Activated CD4-positive, alpha-beta T cell treated with anti-CD3 and anti-CD28 coated beads, Interleukin-2, amount 50 U/mL, for 1 hour (primary cell): ENCODE measurements around the gene B4GALNT1.
"Not testable (repeated sequence)": the region's sequence is repeated elsewhere in the genome, so short reads cannot be mapped to it uniquely, and the experiment has no call there.

Experiments
- DNase-seq: peaks from one replicate; pipeline ENCODE4 v3.0.0-alpha.2; 2020

B4GALNT1 gene

DNA sequence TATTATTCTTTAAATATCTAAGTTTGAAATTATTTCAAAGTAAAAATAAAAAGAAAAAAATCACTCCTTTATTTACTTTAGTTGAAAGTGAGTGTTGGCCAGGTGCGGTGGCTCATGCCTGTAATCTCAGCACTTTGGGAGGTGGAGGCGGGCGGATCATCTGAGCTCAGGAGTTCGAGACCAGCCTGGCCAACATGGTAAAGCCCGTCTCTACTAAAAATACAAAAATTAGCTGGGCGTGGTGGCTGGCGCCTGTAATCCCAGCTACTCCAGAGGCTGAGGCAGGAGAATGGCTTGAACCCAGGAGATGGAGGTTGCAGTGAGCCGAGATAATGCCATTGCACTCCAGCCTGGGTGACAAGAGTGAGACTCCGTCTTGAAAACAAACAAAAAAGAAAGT lies 3.7 kb upstream of the B4GALNT1 start:
- not testable (repeated sequence) for DNase-seq

DNA sequence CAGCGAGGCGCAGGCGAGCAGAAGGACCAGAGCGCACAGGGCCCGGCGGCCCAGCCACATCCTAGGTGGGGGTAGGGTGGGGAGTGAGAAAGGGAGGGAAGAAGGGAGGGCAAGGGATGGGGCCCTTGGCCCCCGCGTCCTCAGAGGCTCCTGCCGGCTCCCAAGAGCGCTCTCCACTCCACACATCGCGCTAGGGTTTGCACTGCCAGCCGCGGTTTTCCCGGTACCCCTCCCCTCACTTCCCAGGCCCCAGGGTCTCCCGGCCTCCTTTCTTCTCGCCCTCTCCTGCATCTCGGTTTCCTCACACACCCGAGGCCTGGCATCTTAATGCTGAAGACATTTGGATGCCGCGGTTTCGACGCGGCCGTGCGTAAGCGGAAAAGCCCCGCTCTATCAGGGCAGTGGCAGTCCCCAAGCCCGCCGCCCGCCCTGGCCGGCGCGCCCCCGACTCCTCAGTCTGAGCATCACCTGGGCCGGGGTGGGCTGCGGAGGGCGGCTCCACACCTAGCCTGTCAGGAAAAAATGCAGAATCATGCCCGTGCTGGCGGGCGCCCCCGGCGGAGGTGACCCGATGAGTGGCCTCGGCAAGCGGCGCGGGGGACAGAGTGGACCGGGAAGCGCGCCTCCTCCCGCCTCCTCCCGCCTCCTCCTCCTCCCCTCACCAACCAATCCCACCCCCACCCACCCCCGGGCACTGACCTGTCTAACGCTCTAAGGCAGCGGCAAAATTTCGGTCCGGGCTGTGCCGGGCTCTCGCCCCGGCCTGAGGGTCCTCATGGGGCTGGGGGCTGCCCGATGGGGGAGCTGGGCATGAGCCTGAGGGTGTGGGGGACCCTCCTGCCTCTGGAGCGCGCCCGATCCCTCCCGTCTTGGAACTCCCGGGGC lies 686 bp downstream of the B4GALNT1 start:
- DNase-seq = no peak

DNA sequence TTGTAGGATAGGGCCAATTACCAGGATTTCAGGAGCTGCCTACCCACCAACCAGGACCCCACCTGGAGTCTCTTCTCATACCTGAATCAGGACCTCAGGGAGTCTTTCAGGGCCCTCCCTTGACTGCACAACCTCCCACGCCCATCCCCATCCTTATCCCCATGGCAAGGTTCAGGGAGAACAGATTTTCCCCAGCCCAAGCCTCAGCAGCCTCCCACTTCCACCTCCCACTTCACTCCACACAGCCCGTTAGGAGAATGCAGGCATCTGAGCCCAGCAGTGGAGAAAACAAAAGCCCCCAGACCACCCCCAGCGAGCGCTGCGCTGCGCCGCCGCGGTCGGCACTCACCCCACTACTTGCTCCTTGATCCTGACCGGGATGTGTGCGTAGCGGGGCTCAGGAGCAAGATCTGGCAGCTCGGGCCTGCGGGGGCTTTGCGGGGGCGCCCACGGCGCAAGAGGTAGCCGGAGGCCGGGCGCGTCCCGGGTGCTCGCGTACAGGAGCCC lies 1.4 kb downstream of the B4GALNT1 start:
- DNase-seq = no peak

DNA sequence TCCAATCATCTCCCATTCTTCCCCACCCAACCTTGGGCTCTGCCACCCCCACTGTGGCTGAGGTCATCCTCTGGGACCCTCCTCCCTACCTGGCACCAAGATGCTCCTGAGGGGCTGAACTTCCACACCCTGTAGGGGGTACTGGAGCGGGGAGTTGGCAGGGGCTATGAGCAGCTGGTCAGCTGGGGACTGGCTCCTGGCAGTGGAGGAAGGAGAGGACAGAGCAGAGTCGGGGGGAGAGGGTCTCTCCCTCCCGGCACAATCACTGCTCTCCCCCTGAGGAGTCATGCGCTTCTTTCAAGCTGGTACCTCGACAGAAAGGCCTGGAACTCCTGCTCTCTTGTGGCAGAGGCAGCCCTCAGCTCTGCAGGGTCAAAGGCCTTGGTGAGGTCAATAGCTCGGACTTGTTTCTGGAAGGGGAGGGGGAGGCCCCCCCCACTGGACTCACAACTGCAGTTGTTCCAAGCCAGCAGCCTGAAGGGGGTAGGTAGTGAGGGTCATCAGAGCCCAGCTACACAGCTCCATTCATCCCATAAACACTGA lies 2.0 kb downstream of the B4GALNT1 start:
- DNase-seq = no peak

DNA sequence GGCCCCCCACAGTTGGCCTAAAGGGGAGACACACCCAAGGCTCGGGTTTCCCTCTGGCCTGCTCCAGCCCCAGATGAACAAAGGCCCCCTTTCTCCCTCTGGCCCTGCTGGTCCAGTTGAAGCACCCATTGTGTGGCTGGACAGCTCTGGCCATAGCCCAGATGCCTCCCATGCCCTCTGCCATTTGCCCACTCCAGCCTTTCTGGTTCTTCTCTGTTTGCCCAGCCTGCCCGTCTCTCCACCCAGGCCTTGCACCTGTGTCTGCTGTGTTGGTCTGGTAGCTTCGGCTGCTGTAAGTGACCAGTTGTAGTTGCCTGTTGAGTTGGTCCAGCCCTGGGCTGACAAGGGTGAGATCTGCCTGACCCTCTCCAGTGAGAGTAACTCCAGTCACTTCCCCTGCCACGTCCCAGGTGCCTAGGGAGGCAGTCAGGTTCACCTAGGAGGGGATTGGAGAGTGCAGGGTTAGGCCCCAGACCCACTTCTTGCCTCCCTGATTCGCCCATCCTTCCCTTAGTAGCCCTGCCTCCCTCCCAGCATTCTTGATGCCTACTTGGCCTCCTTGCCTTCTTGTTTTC lies 3.0 kb downstream of the B4GALNT1 start:
- DNase-seq = no peak

DNA sequence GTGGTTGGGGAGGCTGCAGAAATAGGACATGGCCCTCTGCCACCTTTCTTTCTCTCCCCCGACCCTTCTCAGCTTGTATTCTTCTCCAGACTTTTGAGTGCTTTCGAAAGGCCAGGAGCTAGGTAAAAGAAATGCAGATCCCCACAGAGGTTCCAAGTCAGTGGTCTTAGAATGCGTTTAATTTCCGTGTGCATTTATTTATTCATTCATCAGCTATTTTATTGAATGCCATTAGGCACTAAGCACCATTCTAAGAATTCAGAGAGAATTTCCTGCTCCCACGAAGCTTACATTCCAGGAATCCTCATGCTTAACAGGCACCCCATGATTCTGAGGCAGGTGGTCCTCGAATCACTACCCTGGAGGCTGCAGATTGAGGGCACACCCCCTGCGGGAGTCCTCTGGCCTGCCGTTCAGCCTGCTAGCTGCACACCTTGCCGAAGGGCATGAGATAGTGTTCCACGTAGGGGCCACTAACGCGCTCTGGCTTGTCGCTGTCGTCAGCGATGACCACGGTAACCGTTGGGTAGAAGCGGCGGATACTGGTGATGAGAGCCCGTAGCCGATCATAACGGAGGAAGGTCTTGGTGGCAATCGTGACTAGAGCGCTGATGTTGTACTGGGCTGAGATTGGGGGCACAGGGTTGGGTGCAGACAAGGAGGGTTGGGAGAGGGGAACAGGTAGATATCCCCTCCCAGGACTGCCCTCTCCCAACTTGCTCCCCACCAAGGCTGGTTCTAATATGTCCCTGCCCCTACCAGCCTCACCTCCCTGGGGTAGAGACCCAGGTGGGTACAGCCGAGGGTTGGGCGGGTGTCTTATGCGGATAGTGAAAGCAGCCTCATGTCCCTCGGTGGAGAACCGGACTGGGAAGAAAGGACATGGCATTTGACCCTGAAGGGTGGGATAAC lies 4.5 kb downstream of the B4GALNT1 start:
- DNase-seq = no peak

DNA sequence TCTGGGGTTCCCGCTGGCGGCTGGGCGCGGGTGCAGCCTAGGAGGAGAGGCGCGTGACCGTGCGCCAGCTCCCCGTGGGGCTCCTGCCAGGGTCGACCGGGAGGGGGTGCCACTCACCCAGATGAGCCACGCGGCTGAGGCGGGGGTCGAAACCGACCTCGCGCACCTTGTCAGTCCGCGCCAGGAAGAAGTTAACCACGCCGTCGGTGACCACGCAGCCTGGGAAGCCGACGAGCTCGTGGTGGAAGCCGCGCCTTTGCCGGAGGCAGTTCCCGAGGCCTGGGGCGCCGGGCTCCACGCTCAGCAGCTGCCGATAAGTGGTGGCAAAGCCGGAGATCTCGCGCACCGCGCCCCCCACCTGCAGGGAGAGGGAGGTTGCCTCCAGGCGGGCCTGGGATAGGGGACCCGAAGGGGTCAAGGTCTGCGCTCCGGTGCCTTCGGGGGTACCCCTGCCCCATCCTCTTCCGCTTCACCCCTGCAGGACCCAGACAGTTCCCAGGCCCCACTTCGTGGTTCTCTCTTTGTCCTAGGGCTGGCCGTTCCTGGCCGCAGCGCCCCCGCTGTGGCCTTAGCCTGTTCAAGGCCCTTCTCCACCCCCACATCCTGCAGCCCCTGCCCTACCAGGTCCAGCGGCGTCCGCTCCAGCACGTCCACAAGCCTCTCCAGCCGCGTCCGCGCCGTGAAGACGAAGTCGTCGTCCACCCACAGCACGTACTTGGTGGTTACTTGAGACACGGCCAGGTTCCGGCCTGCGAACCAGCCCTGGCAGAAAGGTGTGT lies 5.3 kb downstream of the B4GALNT1 start:
- DNase-seq = no peak

DNA sequence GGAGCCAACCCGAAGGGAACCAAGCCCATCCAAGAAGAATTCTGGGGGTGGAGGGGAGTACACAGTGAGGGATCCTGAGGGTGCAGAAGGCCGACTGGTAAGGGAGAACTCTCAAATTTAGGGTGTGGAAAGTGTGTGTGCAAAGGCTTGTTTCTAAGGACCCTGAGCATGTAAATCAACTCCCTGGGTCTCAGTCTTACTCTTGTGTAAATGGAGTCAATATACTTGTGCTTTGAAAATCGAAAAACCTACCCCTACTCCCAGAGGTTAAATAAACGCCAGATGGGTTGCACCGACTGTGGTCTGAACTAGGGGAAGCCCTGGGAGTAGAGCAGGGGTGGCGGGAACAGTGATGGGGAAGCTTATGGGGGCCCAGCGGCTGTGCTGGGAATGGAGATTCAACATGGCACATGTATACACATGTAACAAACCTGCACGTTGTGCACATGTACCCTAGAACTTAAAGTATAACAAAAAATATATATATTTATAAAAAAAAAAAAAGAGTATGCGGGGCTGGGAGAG lies 6.0 kb downstream of the B4GALNT1 start:
- DNase-seq = no peak

DNA sequence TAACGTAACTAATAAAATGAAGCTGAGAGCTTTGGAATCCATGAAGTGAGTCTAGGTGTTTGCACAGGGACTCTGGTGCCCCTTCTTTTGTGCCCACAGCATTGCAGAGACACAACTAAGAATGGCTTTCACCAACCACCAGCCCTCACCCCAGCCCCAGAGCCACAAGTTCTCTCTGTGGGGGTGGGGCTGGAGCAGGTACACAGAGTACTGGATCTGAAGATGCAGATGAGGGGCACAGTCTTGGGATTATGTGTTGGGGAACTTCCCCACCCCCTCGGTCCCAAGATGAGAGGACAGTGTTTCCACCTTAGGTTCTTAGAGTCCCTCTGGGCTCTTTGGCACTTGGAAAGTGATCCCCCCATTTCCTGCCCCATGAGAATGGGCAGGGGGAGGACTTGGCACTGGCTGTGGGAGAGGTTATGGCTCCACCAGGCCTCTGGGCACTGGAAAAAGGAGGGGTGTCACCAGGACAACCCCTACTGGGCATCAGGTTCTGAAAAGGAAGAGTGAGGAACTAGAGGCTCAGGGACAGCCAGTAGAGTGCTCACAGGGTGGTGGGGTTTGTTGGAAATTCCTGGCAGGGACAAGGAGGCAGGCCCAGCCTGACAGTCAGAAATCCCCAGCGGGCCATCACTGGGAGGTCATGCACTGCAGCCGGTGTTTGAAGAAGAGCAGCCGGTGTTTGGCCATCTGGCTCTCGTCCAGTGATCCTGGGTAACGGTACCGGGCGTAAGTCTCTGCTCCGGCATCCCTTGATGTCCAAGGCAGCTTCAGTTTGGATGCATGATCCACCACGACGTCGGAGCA lies 6.7 kb downstream of the B4GALNT1 start:
- no peak for DNase-seq

DNA sequence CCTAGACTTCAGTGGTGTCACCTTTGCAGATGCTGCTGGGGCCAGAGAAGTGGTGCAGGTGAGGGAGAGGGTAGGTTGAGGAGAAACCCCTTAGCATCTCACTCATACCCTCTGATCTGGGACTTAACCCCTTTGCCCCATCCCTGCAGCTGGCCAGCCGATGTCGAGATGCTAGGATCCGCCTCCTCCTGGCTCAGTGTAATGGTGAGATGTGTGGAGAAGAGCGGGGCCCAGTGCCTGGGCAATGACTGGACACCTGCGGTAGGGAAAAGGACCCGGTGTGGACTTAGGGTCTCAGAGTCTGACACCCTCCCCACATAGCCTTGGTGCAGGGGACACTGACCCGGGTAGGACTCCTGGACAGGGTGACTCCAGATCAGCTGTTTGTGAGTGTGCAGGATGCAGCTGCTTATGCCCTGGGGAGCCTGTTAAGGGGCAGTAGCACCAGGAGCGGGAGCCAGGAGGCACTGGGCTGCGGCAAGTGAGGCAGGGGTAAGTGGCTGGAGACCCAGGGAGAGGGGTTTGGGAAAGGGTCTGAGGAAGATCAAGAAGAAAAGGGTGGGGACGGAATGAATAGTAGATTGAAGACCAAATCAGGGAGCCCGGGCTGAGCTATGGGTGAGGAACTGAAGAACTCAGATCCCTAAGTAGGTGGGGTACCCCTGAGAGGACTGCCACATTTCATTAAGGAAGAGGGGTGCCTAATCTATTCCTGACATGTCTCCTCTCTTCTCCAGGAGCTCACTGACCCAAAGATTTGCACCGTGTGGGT lies 7.6 kb downstream of the B4GALNT1 start:
- no peak for DNase-seq

DNA sequence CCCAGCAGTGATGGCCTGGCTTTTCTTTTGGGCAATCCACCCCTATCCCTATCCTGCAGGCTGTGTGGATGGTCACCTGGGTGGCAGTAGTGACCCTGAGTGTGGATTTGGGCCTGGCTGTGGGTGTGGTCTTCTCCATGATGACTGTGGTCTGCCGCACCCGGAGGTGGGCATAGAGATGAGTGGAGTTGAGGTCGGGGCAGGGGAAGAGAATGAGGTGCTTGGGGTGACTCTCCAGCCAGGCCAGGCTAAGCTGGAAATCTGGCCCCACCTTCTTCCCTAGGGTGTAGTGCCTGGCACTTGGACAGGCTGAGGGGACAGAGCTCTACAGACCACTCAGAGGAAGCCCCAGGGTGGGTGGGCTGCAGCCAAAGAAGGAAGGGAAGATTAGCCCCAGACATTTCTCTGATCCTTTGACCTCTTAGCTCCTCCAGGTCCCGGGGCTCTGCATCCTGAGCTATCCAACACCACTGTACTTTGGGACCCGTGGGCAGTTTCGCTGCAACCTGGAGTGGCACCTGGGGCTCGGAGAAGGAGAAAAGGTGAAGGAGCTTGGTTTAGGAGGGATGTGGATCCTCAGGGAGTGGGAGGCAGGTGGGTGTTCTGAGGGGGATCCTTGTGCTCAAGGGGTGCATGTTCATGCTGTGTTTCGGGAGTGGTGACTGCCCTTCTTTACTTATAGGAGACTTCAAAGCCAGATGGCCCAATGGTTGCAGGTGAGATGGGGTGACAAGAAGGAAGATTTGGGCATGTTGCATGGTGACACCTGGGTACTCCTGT lies 8.4 kb downstream of the B4GALNT1 start:
- DNase-seq = no peak

DNA sequence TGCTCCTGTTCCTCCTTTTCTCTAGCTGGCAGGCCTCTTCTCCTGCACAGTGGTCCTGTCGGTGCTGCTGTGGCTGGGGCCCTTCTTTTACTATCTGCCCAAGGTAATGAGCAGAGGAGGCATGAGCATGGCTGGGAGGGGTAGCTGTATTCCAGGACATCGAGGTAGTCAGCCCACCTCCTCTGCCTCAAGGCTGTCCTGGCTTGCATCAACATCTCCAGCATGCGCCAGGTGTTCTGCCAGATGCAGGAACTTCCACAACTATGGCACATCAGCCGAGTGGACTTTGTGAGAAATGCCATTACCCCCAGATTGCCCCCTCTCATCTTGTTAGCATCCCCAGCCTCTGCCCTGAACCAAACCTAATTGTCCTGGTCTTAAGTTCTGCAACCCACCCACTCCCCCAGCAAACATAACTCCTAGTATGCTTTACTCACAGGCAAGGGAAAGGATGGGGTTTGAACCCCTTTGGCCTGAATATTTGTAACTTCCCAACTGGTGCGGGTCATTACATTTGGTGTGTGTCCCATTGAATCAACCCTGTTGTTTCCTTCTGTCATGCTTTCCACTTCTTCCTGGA lies 9.1 kb downstream of the B4GALNT1 start:
- DNase-seq = no peak

DNA sequence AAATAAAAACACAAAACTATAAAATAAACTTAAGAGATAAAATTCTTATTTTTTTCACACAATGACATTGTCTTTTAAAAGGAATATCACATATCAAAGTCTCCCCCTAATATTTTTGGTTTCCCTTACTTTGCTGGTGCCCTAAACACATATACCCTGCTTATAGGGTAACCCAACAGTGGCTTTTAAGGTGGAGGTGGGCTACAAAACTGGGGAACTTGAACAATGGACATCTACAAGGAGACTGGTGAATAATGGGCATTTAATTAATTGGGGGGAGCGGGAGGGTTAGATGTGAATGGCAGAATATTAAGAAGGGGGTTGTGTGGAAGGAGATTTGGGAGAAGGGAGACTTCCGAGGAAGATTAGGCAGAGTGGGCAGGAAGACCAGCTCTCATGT lies 9.6 kb downstream of the B4GALNT1 start:
- DNase-seq = no peak

DNA sequence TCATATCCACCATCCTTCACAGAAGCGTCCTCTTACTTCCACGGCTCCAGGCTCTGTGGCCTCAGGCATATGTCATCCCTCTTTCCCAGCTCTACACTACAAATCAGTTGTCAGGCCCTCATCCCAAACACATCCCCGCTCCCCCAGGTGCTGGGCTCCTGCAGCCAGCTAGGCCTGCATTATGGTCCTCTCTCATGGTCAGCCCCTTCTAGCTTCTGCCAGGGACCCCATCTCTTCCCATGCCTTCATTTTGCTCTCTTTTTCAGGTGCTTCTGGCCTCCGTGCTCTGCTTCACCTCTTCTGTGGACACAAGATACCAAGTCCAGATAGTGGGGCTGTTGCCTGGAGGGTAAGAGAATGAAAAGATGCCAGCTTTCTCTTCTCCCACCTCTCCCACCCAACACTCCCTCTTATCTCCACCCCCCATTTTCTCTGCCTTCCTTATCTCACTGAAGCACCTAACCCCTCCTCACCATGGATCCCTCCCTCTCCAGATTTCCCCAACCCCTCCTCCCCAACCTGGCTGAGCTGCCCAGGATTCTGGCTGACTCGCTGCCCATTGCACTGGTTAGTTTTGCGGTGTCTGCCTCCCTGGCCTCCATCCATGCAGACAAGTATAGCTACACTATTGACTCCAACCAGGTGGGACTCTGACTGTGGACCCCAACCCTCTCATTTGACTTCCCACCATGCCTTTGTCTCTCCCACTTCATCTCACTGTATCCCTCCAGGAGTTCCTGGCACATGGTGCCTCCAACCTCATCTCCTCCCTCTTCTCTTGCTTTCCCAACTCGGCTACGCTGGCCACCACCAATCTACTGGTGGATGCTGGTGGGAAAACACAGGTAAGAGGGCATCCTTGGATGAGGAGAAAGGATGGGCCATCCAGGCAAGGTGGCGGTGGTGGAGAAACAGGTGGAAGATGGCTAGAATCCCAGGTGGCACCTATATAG lies 10.4 kb downstream of the B4GALNT1 start:
- DNase-seq = no peak

DNA sequence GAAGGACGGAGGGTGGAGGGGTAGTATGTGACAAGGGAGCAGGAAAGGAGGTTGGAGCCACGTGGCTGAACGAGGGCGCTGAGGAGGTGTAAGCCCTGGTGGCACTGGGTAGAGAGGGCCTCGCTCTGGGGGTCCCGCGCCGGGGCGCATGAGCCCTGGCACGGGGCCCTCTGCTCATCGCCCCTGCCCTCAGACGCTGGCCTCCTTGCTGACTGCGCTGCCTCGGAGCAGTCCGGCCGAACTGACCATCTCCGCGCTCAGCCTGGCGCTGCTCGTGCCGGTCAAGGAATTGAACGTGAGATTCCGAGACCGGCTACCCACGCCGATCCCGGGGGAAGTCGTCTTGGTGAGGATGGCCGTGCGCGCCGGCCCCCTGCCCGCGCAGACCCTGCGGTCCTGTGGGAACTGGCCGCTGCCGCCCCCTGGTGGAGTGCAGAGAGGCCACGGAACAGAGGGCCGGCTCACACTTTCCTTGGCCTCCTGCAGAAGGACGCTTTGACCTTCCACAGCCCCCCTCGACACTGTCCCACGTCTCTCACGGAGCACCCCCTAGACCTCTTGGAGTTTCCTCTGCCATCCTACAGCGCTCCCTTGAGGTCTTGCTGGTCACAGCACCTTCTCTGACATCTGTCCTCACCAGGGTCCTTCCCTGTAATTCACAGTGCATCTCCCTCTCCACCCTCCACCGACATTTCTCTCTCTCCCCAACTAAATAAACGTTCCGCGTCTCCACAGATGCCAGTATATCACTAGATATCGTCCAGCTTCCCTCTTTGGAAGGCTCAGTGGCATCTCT lies 11.3 kb downstream of the B4GALNT1 start:
- DNase-seq = peak; percentile 58

DNA sequence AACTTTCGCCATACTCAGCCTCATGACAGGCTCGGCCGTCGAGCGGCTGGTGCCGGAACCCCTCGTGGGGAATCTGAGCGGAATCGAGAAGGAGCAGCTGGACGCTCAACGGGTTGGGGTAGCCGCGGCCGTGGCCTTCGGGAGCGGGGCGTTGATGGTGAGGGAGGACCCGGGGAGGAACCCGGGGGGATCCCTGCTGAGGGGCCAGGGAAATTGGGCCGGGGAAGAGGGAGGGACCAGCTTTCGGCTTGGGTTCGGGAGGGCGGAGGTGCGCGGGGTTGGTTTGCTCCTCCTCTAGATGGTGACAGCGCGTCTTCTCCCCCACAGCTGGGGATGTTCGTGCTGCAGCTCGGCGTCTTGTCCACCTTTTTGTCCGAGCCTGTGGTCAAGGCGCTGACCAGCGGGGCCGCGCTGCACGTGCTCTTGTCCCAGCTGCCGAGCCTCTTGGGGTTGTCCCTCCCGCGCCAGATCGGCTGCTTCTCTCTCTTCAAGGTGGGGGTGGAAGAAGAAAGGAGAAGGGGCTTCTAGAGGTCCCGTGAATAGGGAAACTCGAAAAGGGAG lies 12.0 kb downstream of the B4GALNT1 start:
- DNase-seq = no peak
